Transverse colon (tissue), 4 donors: Measurements from ENCODE around the gene RPS6KA5.

ENCODE experiments used
- POLR2A ChIP-seq: fragments of 450-650 bp; IDR thresholded peaks from one replicate; pipeline ENCODE4 v1.6.1; 2016; ENCODE audit warnings: antibody characterized with exemption, mild to moderate bottlenecking, moderate library complexity
- POLR2AphosphoS5 ChIP-seq, 3 donors: sonication (generic); formaldehyde crosslinking; IDR thresholded peaks; one replicate each; pipeline ENCODE4 v1.6.1; 2016; ENCODE audit warnings: antibody characterized with exemption in 3 of 3
- TF ChIP-seq, protein P1 (sequence below), 5 experiments: fragments of 200-600 bp in 3 of 5; fragments of 450-650 bp in 2 of 5; sonication (generic) in 3 of 5; IDR thresholded peaks; 1 replicate in 2 of 5; 2 replicates in 3 of 5; pipeline ENCODE4 v1.5.1; 2016 to 2017; ENCODE audit warnings: antibody characterized with exemption in 5 of 5, inconsistent platforms in 3 of 5, mild to moderate bottlenecking in 2 of 5, moderate library complexity in 1 of 5

DNA sequence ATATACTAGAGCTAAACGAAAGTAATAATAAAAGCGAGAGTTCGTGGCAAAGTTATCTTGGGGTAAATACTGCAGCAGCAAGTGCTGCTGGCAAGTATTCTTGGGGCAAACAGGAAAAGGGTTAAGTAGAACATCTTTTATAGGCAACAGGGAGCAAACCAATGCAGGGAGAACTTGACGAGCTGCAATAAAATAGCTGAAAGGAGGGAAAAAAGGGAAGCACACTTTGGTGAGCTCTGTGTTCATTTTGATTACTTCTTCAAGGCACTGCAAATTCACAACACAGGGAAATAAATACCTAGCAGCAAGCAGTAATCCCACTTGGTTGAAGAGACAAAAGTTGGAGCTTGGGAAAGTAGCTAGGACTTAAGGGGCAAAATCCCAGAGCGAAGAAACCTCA, 201.9 kb downstream of the RPS6KA5 start:
- TF ChIP-seq, protein P1, sequence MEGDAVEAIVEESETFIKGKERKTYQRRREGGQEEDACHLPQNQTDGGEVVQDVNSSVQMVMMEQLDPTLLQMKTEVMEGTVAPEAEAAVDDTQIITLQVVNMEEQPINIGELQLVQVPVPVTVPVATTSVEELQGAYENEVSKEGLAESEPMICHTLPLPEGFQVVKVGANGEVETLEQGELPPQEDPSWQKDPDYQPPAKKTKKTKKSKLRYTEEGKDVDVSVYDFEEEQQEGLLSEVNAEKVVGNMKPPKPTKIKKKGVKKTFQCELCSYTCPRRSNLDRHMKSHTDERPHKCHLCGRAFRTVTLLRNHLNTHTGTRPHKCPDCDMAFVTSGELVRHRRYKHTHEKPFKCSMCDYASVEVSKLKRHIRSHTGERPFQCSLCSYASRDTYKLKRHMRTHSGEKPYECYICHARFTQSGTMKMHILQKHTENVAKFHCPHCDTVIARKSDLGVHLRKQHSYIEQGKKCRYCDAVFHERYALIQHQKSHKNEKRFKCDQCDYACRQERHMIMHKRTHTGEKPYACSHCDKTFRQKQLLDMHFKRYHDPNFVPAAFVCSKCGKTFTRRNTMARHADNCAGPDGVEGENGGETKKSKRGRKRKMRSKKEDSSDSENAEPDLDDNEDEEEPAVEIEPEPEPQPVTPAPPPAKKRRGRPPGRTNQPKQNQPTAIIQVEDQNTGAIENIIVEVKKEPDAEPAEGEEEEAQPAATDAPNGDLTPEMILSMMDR (IDR thresholded peaks at IDR 0.05) = no peak
- TF ChIP-seq POLR2AphosphoS5 (IDR thresholded peaks at IDR 0.05) (no peak), POLR2A (no peak)
